HCT116 (cell line): ENCODE results near the gene NFATC3. TPM values are rescaled to one million over a fixed set of nuclear protein-coding genes. Genes with fewer than 3 reads are reported as not detected.

Source experiments
- ATAC-seq: fragments of 200-7000 bp; cut with Tn5 transposase; 2 replicates; pipeline ENCODE4 v1.9.1; 2020; ENCODE audit warnings: mild to moderate bottlenecking, moderate library complexity
- BruUV-seq: library from RNA; stranded (reverse); fragments of 400-500 nt; replicated peaks from 2 replicates; lab custom pipeline; 2021; lab: Mats Ljungman, UMichigan
- CTCF ChIA-PET: fragments of 300-600 bp; sonication (Branson Sonifier 250); formaldehyde crosslinking; loops from one replicate; lab custom pipeline; 2021; ENCODE audit warnings: antibody characterized with exemption; lab: Charles Lee
- POLR2A ChIA-PET: fragments of 300-600, 350-600 bp; sonication (Branson Sonifier 250); formaldehyde crosslinking; loops from one replicate; lab custom pipeline; 2021; ENCODE audit warnings: antibody characterized with exemption; lab: Charles Lee
- RAD21 ChIA-PET, 2 experiments: fragments of 300-600 bp; sonication (Branson Sonifier 250); formaldehyde crosslinking; loops; one replicate each; lab custom pipeline; 2023; ENCODE audit warnings: low total read pairs in 2 of 2; ENCODE audit not compliant: uncharacterized antibody in 2 of 2, unreplicated experiment in 2 of 2, low non-redundant PET in 1 of 2; lab: Charles Lee
- DNase-seq: peaks from one replicate; pipeline ENCODE4 v3.0.0-alpha.2; 2010; ENCODE audit warnings: low read depth, low spot score
- H2AFZ ChIP-seq: fragments of 200-600 bp; shearing (Covaris generic), sonication (generic); 2 replicates; pipeline ENCODE4 v1.6.1; 2017; ENCODE audit warnings: low read depth, mixed run types, mixed read lengths, antibody characterized with exemption, low read length; ENCODE audit not compliant: poor library complexity, severe bottlenecking
- H3K27ac ChIP-seq: 2 replicates; pipeline ENCODE4 v1.5.1; 2012; ENCODE audit warnings: low read depth, low read length
- H3K27me3 ChIP-seq: fragments of 200-600 bp; sonication (generic); 2 replicates; pipeline ENCODE4 v1.6.1; 2016; ENCODE audit warnings: mixed run types, low read length, mixed read lengths; ENCODE audit not compliant: insufficient read depth
- H3K36me3 ChIP-seq, 2 experiments: fragments of 200-500 bp in 1 of 2; fragments of 200-600 bp in 1 of 2; sonication (Bioruptor generic) in 1 of 2; sonication (generic) in 1 of 2; 2 replicates each; pipeline versions ENCODE4 v1.5.1 to v1.6.1; 2014 to 2016; ENCODE audit warnings: low read length in 2 of 2, inconsistent platforms in 1 of 2, mixed read lengths in 1 of 2, mixed run types in 1 of 2; ENCODE audit not compliant: insufficient read depth in 2 of 2, control insufficient read depth in 1 of 2
- H3K4me1 ChIP-seq, 2 experiments: fragments of 200-600 bp in 1 of 2; sonication (generic) in 1 of 2; 2 replicates each; pipeline versions ENCODE4 v1.5.1 to v1.6.1; 2012 to 2017; ENCODE audit warnings: low read length in 2 of 2, inconsistent platforms in 1 of 2, mild to moderate bottlenecking in 1 of 2, mixed read lengths in 1 of 2, mixed run types in 1 of 2, moderate library complexity in 1 of 2; ENCODE audit not compliant: insufficient read depth in 2 of 2, control insufficient read depth in 1 of 2
- H3K4me2 ChIP-seq: fragments of 200-600 bp; sonication (generic); 2 replicates; pipeline ENCODE4 v1.6.1; 2017; ENCODE audit warnings: mixed run types, low read length, mixed read lengths
- H3K4me3 ChIP-seq, 2 experiments: fragments of 200-600 bp in 1 of 2; sonication (generic) in 1 of 2; replicated peaks in 1 of 2; 2 replicates each; pipeline ENCODE4 v1.5.1; 2011 to 2016; ENCODE audit warnings: low read length in 2 of 2, control low read depth in 1 of 2, low read depth in 1 of 2, mild to moderate bottlenecking in 1 of 2, mixed read lengths in 1 of 2, mixed run types in 1 of 2
- H3K79me2 ChIP-seq: fragments of 200-600 bp; sonication (generic); 2 replicates; pipeline ENCODE4 v1.6.1; 2017; ENCODE audit warnings: mild to moderate bottlenecking, mixed run types, low read length, moderate library complexity, mixed read lengths; ENCODE audit not compliant: insufficient read depth
- H3K9ac ChIP-seq: fragments of 200-600 bp; sonication (generic); 2 replicates; pipeline ENCODE4 v1.6.1; 2016; ENCODE audit warnings: low read length, mixed read lengths
- H3K9me2 ChIP-seq: fragments of 200-600 bp; sonication (generic), shearing (Covaris generic); 2 replicates; pipeline ENCODE4 v1.6.1; 2017; ENCODE audit warnings: mixed run types, mild to moderate bottlenecking, moderate library complexity; ENCODE audit not compliant: insufficient read depth
- H3K9me3 ChIP-seq, 2 experiments: fragments of 200-500 bp in 1 of 2; fragments of 200-600 bp in 1 of 2; sonication (Bioruptor generic) in 1 of 2; sonication (generic) in 1 of 2; 2 replicates each; pipeline ENCODE4 v1.6.1; 2014 to 2017; ENCODE audit warnings: low read length in 2 of 2, mixed read lengths in 2 of 2, inconsistent platforms in 1 of 2, low read depth in 1 of 2, mild to moderate bottlenecking in 1 of 2, mixed run types in 1 of 2, moderate library complexity in 1 of 2; ENCODE audit not compliant: control insufficient read depth in 1 of 2, insufficient read depth in 1 of 2
- H4K20me1 ChIP-seq: fragments of 200-600 bp; sonication (generic), shearing (Covaris generic); 2 replicates; pipeline ENCODE4 v1.6.1; 2017; ENCODE audit warnings: mixed run types, mild to moderate bottlenecking, moderate library complexity; ENCODE audit not compliant: insufficient read depth
- CBX3 ChIP-seq: IDR thresholded peaks from 2 replicates; pipeline ENCODE4 v1.6.1; 2012; ENCODE audit warnings: low read depth
- EZH2 ChIP-seq: fragments of 200-600 bp; sonication (generic); IDR thresholded peaks from 2 replicates; pipeline ENCODE4 v1.6.1; 2017; ENCODE audit warnings: antibody characterized with exemption, mixed run types
- EZH2phosphoT487 ChIP-seq: fragments of 200-600 bp; IDR thresholded peaks from 2 replicates; pipeline ENCODE4 v1.6.1; 2018; ENCODE audit warnings: antibody characterized with exemption, borderline replicate concordance
- MAX ChIP-seq: IDR thresholded peaks from 2 replicates; pipeline ENCODE4 v1.6.1; 2012
- POLR2AphosphoS5 ChIP-seq: IDR thresholded peaks from 2 replicates; pipeline ENCODE4 v1.6.1; 2011; ENCODE audit warnings: mild to moderate bottlenecking, low read depth, low read length, moderate library complexity
- RAD21 ChIP-seq: IDR thresholded peaks from 2 replicates; pipeline ENCODE4 v1.6.1; 2012; ENCODE audit warnings: low read depth, mild to moderate bottlenecking
- SP1 ChIP-seq: IDR thresholded peaks from 2 replicates; pipeline ENCODE4 v1.6.1; 2012; ENCODE audit warnings: low read depth
- YY1 ChIP-seq: IDR thresholded peaks from 2 replicates; pipeline ENCODE4 v1.6.1; 2011; ENCODE audit warnings: low read length, low read depth, moderate library complexity, mild to moderate bottlenecking; ENCODE audit not compliant: insufficient replicate concordance; ENCODE audit errors: extremely low read depth
- ZFX ChIP-seq: fragments of 450-650 bp; IDR thresholded peaks from 2 replicates; pipeline ENCODE4 v1.6.1; 2017
- intact Hi-C: fragments of 100-400 bp; cut with micrococcal nuclease; formaldehyde crosslinking; loops from 2 replicates; pipeline ENCODE4 v1.10.0; 2022
- total RNA-seq: library from RNA; stranded (reverse); gene quantifications from one replicate; pipeline ENCODE4 v1.2.1, GENCODE V29; 2021; ENCODE audit not compliant: unreplicated experiment
- TF ChIP-seq, protein P1 (sequence below): IDR thresholded peaks from 2 replicates; pipeline ENCODE4 v1.6.1; 2012

NFATC3 gene
- total RNA-seq, 1 experiment from 2014 or later = 25.6 TPM

GRCh38 chr16:68244903-68245853 is 160.0 kb downstream of the NFATC3 start, which contains the start of gene PLA2G15:
Gene PLA2G15, plus strand, starts transcription at chr16:68245373. Its CDS starts 54 bp downstream, at chr16:68245427.
- H3K4me3 ChIP-seq = peak within 1 kb of the TSS; percentile 81 to 85
- ChIA-PET CTCF (interaction anchor here (1.0 kb wide), 2 partner anchors 16 to 19 kb away, joined by 4 to 6 read pairs; partner anchors contain the start of gene SLC7A6), RAD21 (interaction anchor here (0.6 to 0.7 kb wide), 2 partner anchors 50 to 72 kb away, joined by 3 to 5 read pairs; no protein-coding TSS in a partner anchor), POLR2A (interaction anchor here (0.6 to 1.8 kb wide), 2 partner anchors 8 to 19 kb away, joined by 3 to 4 read pairs; partner anchors contain the start of gene SLC7A6)
- peak within 1 kb of the TSS; percentile 67 for H3K9ac ChIP-seq
- H3K27me3 ChIP-seq = no peaks in the 10 kb centered on the region
- DNase-seq = peak; percentile 83
- TSS peak; percentile 56 for BruUV-seq
- peaks cover 10% of the 10 kb centered on the region; the same call in 1 of the 2 replicates for H3K79me2 ChIP-seq
- H3K36me3 ChIP-seq = no peaks in the 10 kb centered on the region
- peak; percentile 96 for ATAC-seq
- no peaks in the 10 kb centered on the region for H3K9me3 ChIP-seq
- peak within 1 kb of the TSS; percentile 41; the same call in 1 of the 2 replicates for H3K27ac ChIP-seq
- intact Hi-C loops = no loop called here
- no peaks in the 10 kb centered on the region for H4K20me1 ChIP-seq
- H3K4me1 ChIP-seq = peaks cover 5 to 21% of the 10 kb centered on the region in 2 experiments; a peak in 3 of 4 replicates
- TF ChIP-seq SP1 (no peak), YY1 (no peak), EZH2phosphoT487 (no peak), EZH2 (no peak), RAD21 (no peak), POLR2AphosphoS5 (peak; percentile 82), ZFX (peak; percentile 20; the same call in 1 of the 2 replicates), MAX (no peak), CBX3 (no peak)
- TF ChIP-seq, protein P1, sequence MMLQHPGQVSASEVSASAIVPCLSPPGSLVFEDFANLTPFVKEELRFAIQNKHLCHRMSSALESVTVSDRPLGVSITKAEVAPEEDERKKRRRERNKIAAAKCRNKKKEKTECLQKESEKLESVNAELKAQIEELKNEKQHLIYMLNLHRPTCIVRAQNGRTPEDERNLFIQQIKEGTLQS = no peak
- TF ChIP-seq, all 23 proteins: peak for 2
- H2AFZ ChIP-seq = no peak within 1 kb of the TSS
- H3K4me2 ChIP-seq = peak within 1 kb of the TSS; percentile 99
- no peaks in the 10 kb centered on the region for H3K9me2 ChIP-seq
